SK-N-SH (cell line): ENCODE data around the gene DAGLA.

ENCODE experiments used
- CTCF ChIP-seq: fragments of 200-600 bp; sonication (generic); IDR thresholded peaks from 2 replicates; pipeline ENCODE4 v1.6.1; 2017; ENCODE audit warnings: antibody characterized with exemption, mild to moderate bottlenecking, moderate library complexity
- JUND ChIP-seq: IDR thresholded peaks from 2 replicates; pipeline ENCODE4 v1.4.0; 2012
- RXRA ChIP-seq: IDR thresholded peaks from 2 replicates; pipeline ENCODE4 v1.4.0; 2012; ENCODE audit warnings: low read depth, mild to moderate bottlenecking, borderline replicate concordance

GRCh38 chr11:61717286-61718033, 37.3 kb downstream of the DAGLA start:
- TF ChIP-seq RXRA (no peak), CTCF (no peak), JUND (no peak)
